ENCODE data around the gene CARNS1.

GRCh38 chr11:67397536-67397935, 17.9 kb upstream of the CARNS1 start:
- TF ChIP-seq CTCF (IDR thresholded peaks at IDR 0.05; ENCODE audit: low read depth, low read length, missing input control) = no peak
- no peak for TF ChIP-seq GABPA (IDR thresholded peaks at IDR 0.05 in 1 of 2, conservative IDR thresholded peaks at IDR 0.05 in 1 of 2)
- TF ChIP-seq TAF1 (conservative IDR thresholded peaks at IDR 0.05) = no peak

Measured in liver (tissue), 3 donors.